HUES64 (cell line): ENCODE results near the gene WDR44.

ENCODE experiments used
- H3K27ac ChIP-seq: 2 replicates; pipeline ENCODE4 v1.7.0; 2013; ENCODE audit warnings: low read depth, low read length, inconsistent platforms
- H3K27me3 ChIP-seq: 2 replicates; pipeline ENCODE4 v1.6.1; 2013; ENCODE audit warnings: mild to moderate bottlenecking, low read length; ENCODE audit not compliant: insufficient read depth
- H3K36me3 ChIP-seq: 2 replicates; pipeline ENCODE4 v1.6.1; 2013; ENCODE audit warnings: mild to moderate bottlenecking, low read length; ENCODE audit not compliant: insufficient read depth
- H3K4me1 ChIP-seq: 2 replicates; pipeline ENCODE4 v1.6.1; 2013; ENCODE audit warnings: mild to moderate bottlenecking, low read length, moderate library complexity; ENCODE audit not compliant: insufficient read depth
- H3K4me3 ChIP-seq: 2 replicates; pipeline ENCODE4 v1.5.1; 2013; ENCODE audit warnings: mild to moderate bottlenecking, low read length, moderate library complexity
- H3K9ac ChIP-seq: 2 replicates; pipeline ENCODE4 v1.6.1; 2013; ENCODE audit warnings: mild to moderate bottlenecking, low read depth, low read length
- H3K9me3 ChIP-seq: 2 replicates; pipeline ENCODE4 v1.6.1; 2013; ENCODE audit warnings: low read depth, low read length; ENCODE audit not compliant: insufficient read depth
- WGBS: fragments of 150-250, 120-280 bp; methylation state at CpG from one replicate; pipeline ENCODE4 v1.1.7; 2013; ENCODE audit warnings: missing lambda C conversion rate; 5-methylcytosine and 5-hydroxymethylcytosine counted together

WDR44 gene

GRCh38 chrX:118347131-118347530 is 1.2 kb downstream of the WDR44 start:
- Histone ChIP-seq H3K27ac (no peak overlapping the region; the same call in 1 of the 2 replicates), H3K9ac (peak overlapping the region; percentile 85)
- 0% methylated on average over 9 of the region's 11 CpGs for WGBS

GRCh38 chrX:118347736-118348135 is 1.8 kb downstream of the WDR44 start:
- Histone ChIP-seq H3K36me3 (no peaks in the 10 kb centered on the region), H3K9ac (peak overlapping the region; percentile 85; the same call in 1 of the 2 replicates), H3K27me3 (no peaks in the 10 kb centered on the region), H3K4me1 (peaks cover 4% of the 10 kb centered on the region; the same call in 1 of the 2 replicates), H3K4me3 (peak overlapping the region; percentile 96), H3K27ac (peak overlapping the region; percentile 81; the same call in 1 of the 2 replicates), H3K9me3 (no peaks in the 10 kb centered on the region)
- 12% methylated on average over 2 of the region's 3 CpGs for WGBS

More at GRCh38 chrX:118347131-118347530, 1.2 kb downstream of the WDR44 start:
- Histone ChIP-seq H3K4me1 (no peaks in the 10 kb centered on the region; the same call in 1 of the 2 replicates), H3K9me3 (no peaks in the 10 kb centered on the region), H3K27me3 (no peaks in the 10 kb centered on the region), H3K36me3 (no peaks in the 10 kb centered on the region), H3K4me3 (peak overlapping the region; percentile 96)

GRCh38 chrX:118348186-118348810 is 2.4 kb downstream of the WDR44 start:
- no peaks in the 10 kb centered on the region for H3K9me3 ChIP-seq
- no peaks in the 10 kb centered on the region for H3K36me3 ChIP-seq
- peaks cover 9% of the 10 kb centered on the region; the same call in 1 of the 2 replicates for H3K4me1 ChIP-seq
- WGBS = 0% methylated on average over 1 of the region's 2 CpGs
- H3K27me3 ChIP-seq = no peaks in the 10 kb centered on the region
- peak overlapping the region; percentile 96 for H3K4me3 ChIP-seq
- peak overlapping the region; percentile 81 for H3K27ac ChIP-seq
- peak overlapping the region; percentile 85; the same call in 1 of the 2 replicates for H3K9ac ChIP-seq

GRCh38 chrX:118349188-118349587 is 3.3 kb downstream of the WDR44 start:
- Histone ChIP-seq H3K4me3 (no peak overlapping the region), H3K27ac (no peak overlapping the region), H3K36me3 (no peaks in the 10 kb centered on the region), H3K9ac (no peak overlapping the region), H3K27me3 (no peaks in the 10 kb centered on the region), H3K4me1 (peaks cover 9% of the 10 kb centered on the region; the same call in 1 of the 2 replicates), H3K9me3 (no peaks in the 10 kb centered on the region)
- WGBS = 100% methylated on average over 1 of the region's 2 CpGs

- no peak overlapping the region for H3K4me3 ChIP-seq
- WGBS = 46% methylated on average over 3 of the region's 6 CpGs
Measured at GRCh38 chrX:118350221-118350620, 4.3 kb downstream of the WDR44 start.

GRCh38 chrX:118350706-118351105 is 4.8 kb downstream of the WDR44 start:
- Histone ChIP-seq H3K9ac (no peak overlapping the region), H3K27ac (no peak overlapping the region)

More at GRCh38 chrX:118350221-118350620, 4.3 kb downstream of the WDR44 start:
- H3K4me1 ChIP-seq = peaks cover 11% of the 10 kb centered on the region; the same call in 1 of the 2 replicates
- no peaks in the 10 kb centered on the region for H3K27me3 ChIP-seq
- no peak overlapping the region for H3K27ac ChIP-seq
- H3K36me3 ChIP-seq = no peaks in the 10 kb centered on the region
- no peaks in the 10 kb centered on the region for H3K9me3 ChIP-seq
- H3K9ac ChIP-seq = no peak overlapping the region

GRCh38 chrX:118352566-118352965 is 6.7 kb downstream of the WDR44 start:
- no peak overlapping the region for H3K4me3 ChIP-seq
- no peaks in the 10 kb centered on the region for H3K27me3 ChIP-seq
- H3K27ac ChIP-seq = no peak overlapping the region
- H3K9me3 ChIP-seq = no peaks in the 10 kb centered on the region
- H3K36me3 ChIP-seq = no peaks in the 10 kb centered on the region
- H3K4me1 ChIP-seq = peaks cover 20% of the 10 kb centered on the region; the same call in 1 of the 2 replicates
- no peak overlapping the region for H3K9ac ChIP-seq

More at GRCh38 chrX:118350706-118351105, 4.8 kb downstream of the WDR44 start:
- H3K4me1 ChIP-seq = peaks cover 15% of the 10 kb centered on the region; the same call in 1 of the 2 replicates
- no peaks in the 10 kb centered on the region for H3K27me3 ChIP-seq
- H3K36me3 ChIP-seq = no peaks in the 10 kb centered on the region
- 60% methylated on average over 1 of the region's 1 CpG for WGBS
- H3K9me3 ChIP-seq = no peaks in the 10 kb centered on the region
- H3K4me3 ChIP-seq = no peak overlapping the region

- Histone ChIP-seq H3K27ac (no peak overlapping the region), H3K27me3 (no peaks in the 10 kb centered on the region), H3K9ac (no peak overlapping the region), H3K4me1 (peaks cover 20% of the 10 kb centered on the region; the same call in 1 of the 2 replicates), H3K4me3 (no peak overlapping the region), H3K36me3 (no peaks in the 10 kb centered on the region), H3K9me3 (no peaks in the 10 kb centered on the region)
- WGBS = 82% methylated on average over 3 of the region's 4 CpGs
Measured at GRCh38 chrX:118353081-118353850, 7.4 kb downstream of the WDR44 start.

GRCh38 chrX:118355225-118355920 is 9.5 kb downstream of the WDR44 start:
- Histone ChIP-seq H3K36me3 (no peaks in the 10 kb centered on the region), H3K4me1 (peaks cover 26% of the 10 kb centered on the region), H3K27ac (no peak overlapping the region), H3K4me3 (no peak overlapping the region), H3K9ac (no peak overlapping the region), H3K9me3 (no peaks in the 10 kb centered on the region), H3K27me3 (no peaks in the 10 kb centered on the region)
- no CpG with 5 or more reads among the region's 2 CpGs for WGBS

GRCh38 chrX:118356154-118356701 is 10.3 kb downstream of the WDR44 start:
- H3K9me3 ChIP-seq = no peaks in the 10 kb centered on the region
- H3K27me3 ChIP-seq = no peaks in the 10 kb centered on the region
- no peak overlapping the region for H3K9ac ChIP-seq
- H3K4me3 ChIP-seq = no peak overlapping the region
- H3K4me1 ChIP-seq = peaks cover 34% of the 10 kb centered on the region
- WGBS = 90% methylated on average over 1 of the region's 2 CpGs
- no peaks in the 10 kb centered on the region for H3K36me3 ChIP-seq
- no peak overlapping the region for H3K27ac ChIP-seq
